ENCODE data around the gene RASL10A. TPM values are rescaled to one million over a fixed set of nuclear protein-coding genes. Genes with fewer than 3 reads are reported as not detected.

RASL10A gene
- total RNA-seq, 2 donors from 2014 or later, result 0.42 to 1.3 TPM

GRCh38 chr22:29275819-29276565 is 39.5 kb downstream of the RASL10A start:
- Histone ChIP-seq H3K36me3 (no peaks in the 10 kb centered on the region), H3K9me3 (no peaks in the 10 kb centered on the region), H3K27ac (peak overlapping the region; percentile 13), H3K4me3 (no peak overlapping the region), H3K27me3 (no peaks in the 10 kb centered on the region), H3K4me1 (peaks cover 19% of the 10 kb centered on the region), H3K9ac (ENCODE audit: low read depth in 2 of 2, low read length in 2 of 2) (no peak overlapping the region)
- no peak for TF ChIP-seq CTCF (IDR thresholded peaks at IDR 0.05)
- no peak for DNase-seq
- intact Hi-C loops (cut with DNase I), result no loop called here

GRCh38 chr22:29275167-29275566 is 40.3 kb downstream of the RASL10A start:
- TF ChIP-seq CTCF (IDR thresholded peaks at IDR 0.05), result no peak
- Histone ChIP-seq H3K36me3 (no peaks in the 10 kb centered on the region), H3K27ac (no peak overlapping the region), H3K9me3 (no peaks in the 10 kb centered on the region), H3K27me3 (no peaks in the 10 kb centered on the region), H3K4me3 (no peak overlapping the region), H3K9ac (ENCODE audit: low read depth in 2 of 2, low read length in 2 of 2) (no peak overlapping the region), H3K4me1 (peaks cover 24% of the 10 kb centered on the region)
- intact Hi-C loops (cut with DNase I), result no loop called here
- DNase-seq, result no peak

GRCh38 chr22:29272624-29273023 is 42.9 kb downstream of the RASL10A start:
- no peak overlapping the region for H3K27ac ChIP-seq
- H3K9ac ChIP-seq (ENCODE audit: low read depth in 2 of 2, low read length in 2 of 2), result no peak overlapping the region
- no peaks in the 10 kb centered on the region for H3K9me3 ChIP-seq
- no peak for DNase-seq
- no peak overlapping the region for H3K4me3 ChIP-seq
- no peaks in the 10 kb centered on the region for H3K36me3 ChIP-seq
- H3K27me3 ChIP-seq, result no peaks in the 10 kb centered on the region
- H3K4me1 ChIP-seq, result peaks cover 26% of the 10 kb centered on the region
- TF ChIP-seq CTCF (IDR thresholded peaks at IDR 0.05), result no peak
- intact Hi-C loops (cut with DNase I), result no loop called here

- Histone ChIP-seq H3K9ac (ENCODE audit: low read depth in 2 of 2, low read length in 2 of 2) (peak overlapping the region in 1 of 2 donors; percentile 95), H3K4me1 (peaks cover 28% of the 10 kb centered on the region), H3K4me3 (peak overlapping the region; percentile 99), H3K27ac (peak overlapping the region; percentile 9), H3K36me3 (no peaks in the 10 kb centered on the region), H3K27me3 (no peaks in the 10 kb centered on the region), H3K9me3 (no peaks in the 10 kb centered on the region)
- DNase-seq, result no peak
- no peak for TF ChIP-seq CTCF (IDR thresholded peaks at IDR 0.05)
- intact Hi-C loops (cut with DNase I), result no loop called here
Observed at GRCh38 chr22:29270475-29271271, 44.8 kb downstream of the RASL10A start.

- intact Hi-C loops (cut with DNase I), result no loop called here
- no peaks in the 10 kb centered on the region for H3K9me3 ChIP-seq
- DNase-seq, result peak; percentile 30
- TF ChIP-seq CTCF (IDR thresholded peaks at IDR 0.05), result no peak
- peaks cover 28% of the 10 kb centered on the region for H3K4me1 ChIP-seq
- H3K27ac ChIP-seq, result peak overlapping the region; percentile 95
- peaks cover 4% of the 10 kb centered on the region for H3K36me3 ChIP-seq
- peak overlapping the region; percentile 95 to 98 for H3K9ac ChIP-seq (ENCODE audit: low read depth in 2 of 2, low read length in 2 of 2)
- H3K27me3 ChIP-seq, result no peaks in the 10 kb centered on the region
- H3K4me3 ChIP-seq, result peak overlapping the region; percentile 99
Observed at GRCh38 chr22:29269731-29270474, 45.6 kb downstream of the RASL10A start.
